Measurements from ENCODE around the gene ATG5. TPM values are rescaled to one million over a fixed set of nuclear protein-coding genes. Genes with fewer than 3 reads are reported as not detected.

The ATG5 gene
- total RNA-seq, 1 donor from 2014 or later = 40.8 TPM

GRCh38 chr6:106247293-106247692, 78.3 kb downstream of the ATG5 start:
- no peak for TF ChIP-seq CTCF (IDR thresholded peaks at IDR 0.05; ENCODE audit: unreplicated experiment)
- DNase-seq (ENCODE audit: low spot score, unreplicated experiment) = no peak
- Mint-ChIP-seq H3K36me3 (ENCODE audit: insufficient read depth) (peaks cover 4% of the 10 kb centered on the region), H3K4me3 (ENCODE audit: low read depth) (no peak overlapping the region), H3K9me3 (ENCODE audit: low read depth) (no peaks in the 10 kb centered on the region), H3K27me3 (no peaks in the 10 kb centered on the region), H3K4me1 (ENCODE audit: low read depth) (no peaks in the 10 kb centered on the region), H3K27ac (no peak overlapping the region)

GRCh38 chr6:106244931-106245330, 80.6 kb downstream of the ATG5 start:
- no peaks in the 10 kb centered on the region for H3K27me3 Mint-ChIP-seq

GRCh38 chr6:106244521-106244920, 81.0 kb downstream of the ATG5 start:
- DNase-seq (ENCODE audit: low spot score, unreplicated experiment) = no peak
- no peak for TF ChIP-seq CTCF (IDR thresholded peaks at IDR 0.05; ENCODE audit: unreplicated experiment)
- no peaks in the 10 kb centered on the region for H3K27me3 Mint-ChIP-seq
- H3K4me1 Mint-ChIP-seq (ENCODE audit: low read depth) = no peaks in the 10 kb centered on the region
- peaks cover 12% of the 10 kb centered on the region for H3K36me3 Mint-ChIP-seq (ENCODE audit: insufficient read depth)
- H3K27ac Mint-ChIP-seq = no peak overlapping the region
- H3K9me3 Mint-ChIP-seq (ENCODE audit: low read depth) = no peaks in the 10 kb centered on the region
- H3K4me3 Mint-ChIP-seq (ENCODE audit: low read depth) = no peak overlapping the region

More at GRCh38 chr6:106244931-106245330, 80.6 kb downstream of the ATG5 start:
- peaks cover 12% of the 10 kb centered on the region for H3K36me3 Mint-ChIP-seq (ENCODE audit: insufficient read depth)
- H3K9me3 Mint-ChIP-seq (ENCODE audit: low read depth) = no peaks in the 10 kb centered on the region
- no peaks in the 10 kb centered on the region for H3K4me1 Mint-ChIP-seq (ENCODE audit: low read depth)
- H3K27ac Mint-ChIP-seq = no peak overlapping the region
- TF ChIP-seq CTCF (IDR thresholded peaks at IDR 0.05; ENCODE audit: unreplicated experiment) = no peak
- H3K4me3 Mint-ChIP-seq (ENCODE audit: low read depth) = no peak overlapping the region
- no peak for DNase-seq (ENCODE audit: low spot score, unreplicated experiment)

- Mint-ChIP-seq H3K4me3 (ENCODE audit: low read depth) (no peak overlapping the region), H3K27ac (no peak overlapping the region), H3K27me3 (no peaks in the 10 kb centered on the region), H3K9me3 (ENCODE audit: low read depth) (peaks cover 4% of the 10 kb centered on the region), H3K36me3 (ENCODE audit: insufficient read depth) (peaks cover 16% of the 10 kb centered on the region), H3K4me1 (ENCODE audit: low read depth) (no peaks in the 10 kb centered on the region)
- no peak for DNase-seq (ENCODE audit: low spot score, unreplicated experiment)
- no peak for TF ChIP-seq CTCF (IDR thresholded peaks at IDR 0.05; ENCODE audit: unreplicated experiment)
Measured at GRCh38 chr6:106243261-106243660, 82.3 kb downstream of the ATG5 start.

- no peak overlapping the region for H3K27ac Mint-ChIP-seq
- no peak for DNase-seq (ENCODE audit: low spot score, unreplicated experiment)
- no peak overlapping the region for H3K4me3 Mint-ChIP-seq (ENCODE audit: low read depth)
- H3K4me1 Mint-ChIP-seq (ENCODE audit: low read depth) = no peaks in the 10 kb centered on the region
- peaks cover 4% of the 10 kb centered on the region for H3K9me3 Mint-ChIP-seq (ENCODE audit: low read depth)
- H3K36me3 Mint-ChIP-seq (ENCODE audit: insufficient read depth) = peaks cover 16% of the 10 kb centered on the region
- H3K27me3 Mint-ChIP-seq = no peaks in the 10 kb centered on the region
- no peak for TF ChIP-seq CTCF (IDR thresholded peaks at IDR 0.05; ENCODE audit: unreplicated experiment)
Measured at GRCh38 chr6:106241498-106241897, 84.1 kb downstream of the ATG5 start.
